H9 (cell line): ENCODE results near the gene FAM114A1. TPM values are rescaled to one million over a fixed set of nuclear protein-coding genes. Genes with fewer than 3 reads are reported as not detected.

Experiments
- DNase-seq: peaks from one replicate; pipeline ENCODE4 v3.0.0-alpha.2; 2017
- H2AFZ ChIP-seq: one replicate; pipeline ENCODE4 v1.6.1; 2013; ENCODE audit warnings: mild to moderate bottlenecking, low read length, control low read depth, moderate library complexity
- H2AK5ac ChIP-seq: 2 replicates; pipeline ENCODE4 v1.6.1; 2013; ENCODE audit warnings: low read length, control low read depth, mixed read lengths; ENCODE audit not compliant: insufficient read length
- H2BK120ac ChIP-seq: one replicate; pipeline ENCODE4 v1.6.1; 2013; ENCODE audit warnings: low read depth, mild to moderate bottlenecking, low read length, control low read depth, inconsistent platforms; ENCODE audit not compliant: poor library complexity, severe bottlenecking
- H2BK12ac ChIP-seq: 2 replicates; pipeline ENCODE4 v1.6.1; 2013; ENCODE audit warnings: low read length, control low read depth, mixed read lengths, low read depth; ENCODE audit not compliant: insufficient read length
- H2BK15ac ChIP-seq: 2 replicates; pipeline ENCODE4 v1.6.1; 2013; ENCODE audit warnings: low read depth, low read length, control low read depth
- H2BK20ac ChIP-seq: one replicate; pipeline ENCODE4 v1.6.1; 2013; ENCODE audit warnings: low read depth, mild to moderate bottlenecking, low read length, control low read depth, inconsistent platforms; ENCODE audit not compliant: poor library complexity, severe bottlenecking
- H2BK5ac ChIP-seq: 2 replicates; pipeline ENCODE4 v1.6.1; 2013; ENCODE audit warnings: low read length, control low read depth, mixed read lengths; ENCODE audit not compliant: insufficient read length
- H3K14ac ChIP-seq: 2 replicates; pipeline ENCODE4 v1.6.1; 2013; ENCODE audit warnings: low read length, control low read depth; ENCODE audit not compliant: insufficient read depth
- H3K18ac ChIP-seq: 2 replicates; pipeline ENCODE4 v1.6.1; 2013; ENCODE audit warnings: low read depth, mild to moderate bottlenecking, mixed read lengths, low read length, control low read depth; ENCODE audit not compliant: insufficient read length
- H3K23ac ChIP-seq: 2 replicates; pipeline ENCODE4 v1.6.1; 2013; ENCODE audit warnings: low read length, control low read depth, mixed read lengths, low read depth; ENCODE audit not compliant: insufficient read length
- H3K23me2 ChIP-seq: 2 replicates; pipeline ENCODE4 v1.6.1; 2013; ENCODE audit warnings: low read depth, mild to moderate bottlenecking, mixed read lengths, low read length, control low read depth; ENCODE audit not compliant: insufficient read length, poor library complexity, severe bottlenecking
- H3K27ac ChIP-seq: 2 replicates; pipeline ENCODE4 v1.5.1; 2013; ENCODE audit warnings: low read length, control low read depth, mixed read lengths, low read depth; ENCODE audit not compliant: insufficient read length
- H3K27me3 ChIP-seq: 2 replicates; pipeline ENCODE4 v1.6.1; 2013; ENCODE audit warnings: low read length, control low read depth, inconsistent platforms; ENCODE audit not compliant: insufficient read depth
- H3K4ac ChIP-seq: 2 replicates; pipeline ENCODE4 v1.6.1; 2013; ENCODE audit warnings: low read depth, mild to moderate bottlenecking, control low read depth, inconsistent platforms, low read length, moderate library complexity
- H3K4me1 ChIP-seq: 2 replicates; pipeline ENCODE4 v1.6.1; 2013; ENCODE audit warnings: low read length, control low read depth, inconsistent platforms; ENCODE audit not compliant: insufficient read depth
- H3K4me2 ChIP-seq: 2 replicates; pipeline ENCODE4 v1.6.1; 2013; ENCODE audit warnings: low read length, control low read depth, mixed read lengths; ENCODE audit not compliant: insufficient read length, insufficient read depth
- H3K56ac ChIP-seq: 2 replicates; pipeline ENCODE4 v1.6.1; 2013; ENCODE audit warnings: low read depth, mild to moderate bottlenecking, mixed read lengths, low read length, control low read depth; ENCODE audit not compliant: insufficient read length
- H3K79me1 ChIP-seq: 2 replicates; pipeline ENCODE4 v1.6.1; 2013; ENCODE audit warnings: low read depth, mild to moderate bottlenecking, moderate library complexity, low read length, control low read depth, inconsistent platforms; ENCODE audit not compliant: insufficient read depth, poor library complexity, severe bottlenecking
- H3K79me2 ChIP-seq: 2 replicates; pipeline ENCODE4 v1.6.1; 2013; ENCODE audit warnings: low read length, control low read depth, inconsistent platforms; ENCODE audit not compliant: insufficient read depth
- H3K9ac ChIP-seq: 2 replicates; pipeline ENCODE4 v1.6.1; 2013; ENCODE audit warnings: low read length, control low read depth, mixed read lengths; ENCODE audit not compliant: insufficient read length; ENCODE audit errors: extremely low read depth
- H3K9me3 ChIP-seq: one replicate; pipeline ENCODE4 v1.6.1; 2013; ENCODE audit warnings: low read depth, low read length, inconsistent platforms; ENCODE audit not compliant: control insufficient read depth
- H3T11ph ChIP-seq: one replicate; pipeline ENCODE4 v1.6.1; 2013; ENCODE audit warnings: mild to moderate bottlenecking, low read length, control low read depth, inconsistent platforms
- H4K20me1 ChIP-seq: one replicate; pipeline ENCODE4 v1.6.1; 2013; ENCODE audit not compliant: control insufficient read depth, insufficient read length, insufficient read depth
- H4K5ac ChIP-seq: 2 replicates; pipeline ENCODE4 v1.6.1; 2013; ENCODE audit warnings: low read depth, mild to moderate bottlenecking, mixed read lengths, low read length, control low read depth; ENCODE audit not compliant: insufficient read length
- H4K8ac ChIP-seq: replicated peaks from 2 replicates; pipeline ENCODE4 v1.6.1; 2013; ENCODE audit warnings: low read length, control low read depth, mixed read lengths, low read depth; ENCODE audit not compliant: insufficient read length
- H4K91ac ChIP-seq: 2 replicates; pipeline ENCODE4 v1.6.1; 2013; ENCODE audit warnings: low read depth, mild to moderate bottlenecking, moderate library complexity, mixed read lengths, low read length, control low read depth; ENCODE audit not compliant: insufficient read length
- H3K27ac Mint-ChIP-seq, 3 experiments: 2 replicates in 2 of 3; 3 replicates in 1 of 3; pipeline ENCODE4 v1.8.0; 2020 to 2021; ENCODE audit warnings: mixed read lengths in 3 of 3, mild to moderate bottlenecking in 1 of 3, moderate library complexity in 1 of 3
- H3K27me3 Mint-ChIP-seq: 2 replicates; pipeline ENCODE4 v1.8.0; 2021; ENCODE audit warnings: low read depth, mild to moderate bottlenecking, moderate library complexity, mixed read lengths
- H3K36me3 Mint-ChIP-seq, 3 experiments: 2 replicates in 2 of 3; 3 replicates in 1 of 3; pipeline ENCODE4 v1.8.0; 2020 to 2021; ENCODE audit warnings: low read depth in 3 of 3, mixed read lengths in 3 of 3; ENCODE audit not compliant: insufficient read depth in 1 of 3
- H3K4me1 Mint-ChIP-seq, 2 experiments: 2 replicates each; pipeline ENCODE4 v1.8.0; 2020; ENCODE audit warnings: mixed read lengths in 2 of 2
- H3K4me3 Mint-ChIP-seq, 2 experiments: 2 replicates in 1 of 2; 3 replicates in 1 of 2; pipeline ENCODE4 v1.8.0; 2020 to 2021; ENCODE audit warnings: mild to moderate bottlenecking in 2 of 2, mixed read lengths in 2 of 2, moderate library complexity in 1 of 2
- H3K9me3 Mint-ChIP-seq, 2 experiments: 2 replicates in 1 of 2; 3 replicates in 1 of 2; pipeline ENCODE4 v1.8.0; 2020; ENCODE audit warnings: mild to moderate bottlenecking in 2 of 2, mixed read lengths in 2 of 2, moderate library complexity in 1 of 2
- WGBS: extraction: QIAGEN DNeasy Blood & Tissue Kit; methylation state at CpG from one replicate; pipeline ENCODE4 v1.1.7; 2013; ENCODE audit warnings: missing lambda C conversion rate, low lambda C conversion rate, mixed read lengths; ENCODE audit not compliant: insufficient read length; ENCODE audit errors: extremely low coverage; 5-methylcytosine and 5-hydroxymethylcytosine counted together
- total RNA-seq: library from RNA; stranded (reverse); gene quantifications from 2 replicates; pipeline ENCODE4 v1.2.1, GENCODE V29; 2021
- TF ChIP-seq, protein P1 (sequence below): fragments of 200-600 bp; sonication (generic); conservative IDR thresholded peaks from 3 replicates; pipeline ENCODE4 v1.8.0; 2021; ENCODE audit warnings: antibody characterized with exemption, mild to moderate bottlenecking

The FAM114A1 gene
- total RNA-seq, 1 experiment from 2014 or later, result 9.9 TPM

- no peak for DNase-seq
- Histone ChIP-seq H3K14ac (no peak overlapping the region), H3K9ac (no peak overlapping the region), H3K4me2 (no peak overlapping the region), H3K9me3 (no peaks in the 10 kb centered on the region), H4K91ac (no peak overlapping the region), H2BK12ac (no peak overlapping the region), H3T11ph (no peak overlapping the region), H4K5ac (no peak overlapping the region), H3K4ac (no peak overlapping the region), H4K8ac (no peak overlapping the region), H3K79me1 (no peaks in the 10 kb centered on the region), H2BK20ac (no peak overlapping the region), H3K18ac (no peak overlapping the region), H2BK120ac (no peak overlapping the region), H2BK15ac (no peak overlapping the region), H3K79me2 (no peaks in the 10 kb centered on the region), H3K4me1 (no peaks in the 10 kb centered on the region), H3K27ac (no peak overlapping the region), H3K56ac (no peak overlapping the region), H2AFZ (no peak overlapping the region), H4K20me1 (no peaks in the 10 kb centered on the region), H2BK5ac (no peak overlapping the region), H2AK5ac (no peak overlapping the region), H3K27me3 (no peaks in the 10 kb centered on the region), H3K23ac (no peak overlapping the region), H3K23me2 (no peaks in the 10 kb centered on the region)
- Mint-ChIP-seq H3K27ac (peak overlapping the region in 1 of 3 experiments; percentile 77; a peak in 1 of 7 replicates), H3K36me3 (peaks cover 0 to 4% (median 0%) of the 10 kb centered on the region in 3 experiments; a peak in 2 of 7 replicates), H3K27me3 (no peaks in the 10 kb centered on the region), H3K9me3 (no peaks in the 10 kb centered on the region), H3K4me3 (no peak overlapping the region), H3K4me1 (no peaks in the 10 kb centered on the region)
- no CpG with 5 or more reads among the region's 3 CpGs for WGBS
- TF ChIP-seq, protein P1, sequence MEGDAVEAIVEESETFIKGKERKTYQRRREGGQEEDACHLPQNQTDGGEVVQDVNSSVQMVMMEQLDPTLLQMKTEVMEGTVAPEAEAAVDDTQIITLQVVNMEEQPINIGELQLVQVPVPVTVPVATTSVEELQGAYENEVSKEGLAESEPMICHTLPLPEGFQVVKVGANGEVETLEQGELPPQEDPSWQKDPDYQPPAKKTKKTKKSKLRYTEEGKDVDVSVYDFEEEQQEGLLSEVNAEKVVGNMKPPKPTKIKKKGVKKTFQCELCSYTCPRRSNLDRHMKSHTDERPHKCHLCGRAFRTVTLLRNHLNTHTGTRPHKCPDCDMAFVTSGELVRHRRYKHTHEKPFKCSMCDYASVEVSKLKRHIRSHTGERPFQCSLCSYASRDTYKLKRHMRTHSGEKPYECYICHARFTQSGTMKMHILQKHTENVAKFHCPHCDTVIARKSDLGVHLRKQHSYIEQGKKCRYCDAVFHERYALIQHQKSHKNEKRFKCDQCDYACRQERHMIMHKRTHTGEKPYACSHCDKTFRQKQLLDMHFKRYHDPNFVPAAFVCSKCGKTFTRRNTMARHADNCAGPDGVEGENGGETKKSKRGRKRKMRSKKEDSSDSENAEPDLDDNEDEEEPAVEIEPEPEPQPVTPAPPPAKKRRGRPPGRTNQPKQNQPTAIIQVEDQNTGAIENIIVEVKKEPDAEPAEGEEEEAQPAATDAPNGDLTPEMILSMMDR, result no peak
These were observed 37.1 kb downstream of the FAM114A1 start for GRCh38 chr4:38904682-38905081.
